ENCODE data around the gene ACTG1.

Gene ACTG1

GRCh38 chr17:81512562-81513371 lies at the start of gene ACTG1:
TSS of gene ACTG1 (minus strand) at chr17:81512799. CDS start at chr17:81512354, 445 bp downstream.
- peak; percentile 92 for DNase-seq (ENCODE audit: low read depth)

DNA sequence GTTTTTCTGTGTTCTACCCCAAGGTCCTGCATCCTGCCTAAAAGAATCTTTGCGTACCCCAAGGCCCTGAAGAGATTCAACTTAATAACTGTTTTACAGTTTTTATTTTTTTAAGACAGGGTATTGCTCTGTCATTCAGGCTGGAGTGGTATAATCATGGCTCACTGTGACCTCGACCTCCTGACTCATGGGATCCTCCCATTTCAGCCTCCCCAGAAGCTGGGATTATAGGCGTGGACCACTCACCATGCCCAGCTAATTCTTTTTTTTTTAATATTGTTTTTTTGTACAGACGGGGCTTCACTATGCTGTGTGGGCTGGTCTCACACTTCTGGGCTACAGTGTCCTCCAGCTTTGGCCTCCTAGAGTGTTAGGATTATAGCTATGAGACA lies 48.9 kb upstream of the ACTG1 start:
- DNase-seq (ENCODE audit: low read depth), result no peak

- DNase-seq (ENCODE audit: low read depth), result no peak
Observed at GRCh38 chr17:81558941-81559806, 46.6 kb upstream of the ACTG1 start.

GRCh38 chr17:81558115-81558468 lies 45.5 kb upstream of the ACTG1 start:
- DNase-seq (ENCODE audit: low read depth), result no peak

DNA sequence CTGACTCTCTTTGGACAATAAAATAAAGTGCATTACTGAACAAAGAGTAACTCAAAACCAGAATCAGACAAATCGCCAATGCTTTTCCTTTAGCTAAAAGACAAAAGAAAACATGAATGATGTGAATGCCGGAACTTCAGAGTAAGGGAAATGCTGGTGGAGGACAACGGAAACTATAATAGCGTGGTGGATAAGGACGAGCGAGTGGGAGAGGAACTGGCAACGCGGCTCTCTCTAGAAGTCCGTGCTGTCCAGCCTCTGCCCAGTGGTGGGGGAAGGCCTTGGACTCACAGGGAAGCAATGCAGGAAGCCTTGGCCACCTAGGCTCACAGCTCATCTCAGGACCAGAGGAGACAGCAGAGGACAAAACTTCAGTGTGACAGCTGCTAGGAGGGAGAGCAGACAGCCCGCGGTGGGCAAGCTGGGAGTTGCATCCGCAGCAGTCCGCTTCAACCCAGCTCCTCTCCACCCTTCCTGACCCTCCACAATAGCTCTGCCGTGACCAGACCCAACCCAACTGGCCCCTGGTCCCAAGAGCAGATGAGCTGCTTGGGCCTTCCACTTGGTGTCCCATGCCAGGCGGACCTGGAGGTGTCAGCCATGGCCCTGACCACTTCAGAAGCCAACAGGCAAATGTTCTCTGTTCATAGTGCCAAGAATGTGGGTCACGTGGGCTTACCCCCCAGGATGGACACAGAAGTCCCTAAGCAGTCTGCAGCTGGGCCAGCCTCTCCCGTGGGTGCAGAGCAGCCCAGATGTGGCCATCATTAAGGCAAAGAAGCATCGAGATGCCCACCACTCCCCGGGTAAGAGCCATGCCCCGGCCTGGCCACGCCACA lies 44.9 kb upstream of the ACTG1 start:
- no peak for DNase-seq (ENCODE audit: low read depth)

- no peak for DNase-seq (ENCODE audit: low read depth)
Observed at GRCh38 chr17:81556863-81557262, 44.3 kb upstream of the ACTG1 start.

GRCh38 chr17:81556175-81556691 lies 43.6 kb upstream of the ACTG1 start:
- DNase-seq (ENCODE audit: low read depth), result no peak

DNA sequence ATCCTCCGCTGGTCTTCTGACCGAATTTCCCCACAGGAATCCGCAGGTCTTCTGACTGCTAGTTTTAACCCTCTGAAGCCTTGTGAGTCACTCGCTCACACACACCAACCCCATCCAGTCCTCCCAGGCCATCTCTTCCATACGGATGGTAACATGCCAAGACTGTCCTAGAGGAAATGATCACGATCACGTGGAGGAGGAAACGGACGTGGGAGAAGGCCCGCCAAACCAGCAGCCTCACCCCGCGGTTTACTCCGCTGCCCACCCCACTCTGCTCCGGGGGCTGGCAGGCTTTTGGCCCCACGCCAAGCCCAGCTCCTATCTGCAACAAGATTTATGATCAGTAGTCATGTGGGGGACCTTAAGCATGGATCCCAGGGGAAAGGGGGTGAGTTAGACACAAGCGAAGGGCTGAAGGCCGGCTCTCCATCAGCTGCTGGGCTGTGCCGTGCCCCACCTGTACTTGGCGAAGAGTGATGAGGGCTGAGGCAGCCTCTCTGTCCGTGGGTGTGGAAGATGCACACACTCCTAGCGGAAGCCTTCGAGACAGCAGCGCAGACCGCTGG lies 41.1 kb upstream of the ACTG1 start:
- DNase-seq (ENCODE audit: low read depth), result no peak

DNA sequence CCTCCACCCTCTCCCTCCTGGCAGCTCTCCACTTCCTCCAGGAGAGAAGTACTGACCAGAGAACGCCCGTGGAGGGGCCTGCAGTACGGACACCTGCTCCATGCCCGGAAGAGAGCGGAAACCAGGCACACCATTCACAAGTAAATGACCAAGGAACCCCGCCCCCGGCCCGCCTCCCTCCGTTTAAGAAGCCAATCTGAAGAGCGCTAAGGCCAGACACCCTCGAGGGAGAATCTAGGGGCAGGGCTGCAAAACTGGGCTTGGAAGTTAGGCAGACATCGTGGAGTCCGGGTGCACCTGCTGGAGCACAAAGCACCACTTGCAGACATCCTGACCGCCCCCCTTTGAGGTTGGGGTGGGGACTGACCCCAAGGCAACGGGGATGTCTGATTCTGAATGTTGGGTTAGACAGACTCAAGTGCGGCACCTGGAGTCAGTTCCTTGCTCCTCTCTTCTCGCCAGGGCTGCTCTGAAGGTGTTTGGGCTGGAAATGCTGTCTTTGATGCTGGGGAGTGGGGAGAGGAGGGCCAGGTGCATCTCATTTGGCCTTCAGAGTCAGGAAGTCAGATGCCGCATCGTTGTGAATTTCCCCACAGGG lies 40.5 kb upstream of the ACTG1 start:
- DNase-seq (ENCODE audit: low read depth), result peak; percentile 74

DNA sequence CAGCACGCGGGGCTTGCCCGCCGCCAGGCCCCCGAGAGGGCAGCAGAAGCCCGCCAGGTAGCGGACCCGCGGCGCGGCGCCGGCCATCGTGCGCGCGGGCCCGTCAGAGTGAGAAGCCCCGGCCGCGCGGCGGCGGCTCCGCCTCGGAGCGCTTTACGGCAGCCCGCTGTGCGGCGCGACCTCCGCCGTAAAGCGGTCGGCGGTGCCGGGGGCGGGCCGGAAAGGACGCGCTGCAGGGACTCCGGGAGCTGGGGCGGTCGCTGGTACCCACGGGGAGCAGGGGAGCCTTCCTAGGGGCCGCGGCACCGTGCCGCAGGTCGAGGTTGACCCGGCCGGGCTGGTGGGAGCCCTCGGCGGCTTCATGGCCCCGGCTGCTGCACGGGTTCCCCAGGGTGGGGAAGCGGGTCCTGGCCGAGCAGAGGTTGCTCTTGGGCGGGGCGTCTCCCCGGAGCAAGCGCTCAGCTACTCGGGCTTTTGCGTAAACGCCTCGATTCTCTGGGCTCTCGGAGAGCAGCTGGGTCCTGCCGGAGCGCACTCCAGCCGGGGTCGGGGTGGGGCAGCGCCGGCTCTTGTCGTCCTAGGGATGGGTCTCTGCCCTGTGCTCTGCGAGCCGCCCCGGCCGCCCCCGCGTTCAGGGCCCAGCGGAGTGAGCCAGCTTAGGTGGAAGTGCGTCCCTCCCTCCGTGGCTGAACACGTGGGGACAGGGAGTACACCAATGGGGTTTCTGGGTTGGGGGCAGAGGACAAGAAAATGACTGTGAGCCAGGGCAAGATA lies 39.8 kb upstream of the ACTG1 start, which contains the start of gene FAAP100:
FAAP100 (minus strand) TSS at position 110 of the 774 bp plus-strand sequence; CDS start at position 87, 23 bp downstream.
- peak; percentile 88 for DNase-seq (ENCODE audit: low read depth)

DNA sequence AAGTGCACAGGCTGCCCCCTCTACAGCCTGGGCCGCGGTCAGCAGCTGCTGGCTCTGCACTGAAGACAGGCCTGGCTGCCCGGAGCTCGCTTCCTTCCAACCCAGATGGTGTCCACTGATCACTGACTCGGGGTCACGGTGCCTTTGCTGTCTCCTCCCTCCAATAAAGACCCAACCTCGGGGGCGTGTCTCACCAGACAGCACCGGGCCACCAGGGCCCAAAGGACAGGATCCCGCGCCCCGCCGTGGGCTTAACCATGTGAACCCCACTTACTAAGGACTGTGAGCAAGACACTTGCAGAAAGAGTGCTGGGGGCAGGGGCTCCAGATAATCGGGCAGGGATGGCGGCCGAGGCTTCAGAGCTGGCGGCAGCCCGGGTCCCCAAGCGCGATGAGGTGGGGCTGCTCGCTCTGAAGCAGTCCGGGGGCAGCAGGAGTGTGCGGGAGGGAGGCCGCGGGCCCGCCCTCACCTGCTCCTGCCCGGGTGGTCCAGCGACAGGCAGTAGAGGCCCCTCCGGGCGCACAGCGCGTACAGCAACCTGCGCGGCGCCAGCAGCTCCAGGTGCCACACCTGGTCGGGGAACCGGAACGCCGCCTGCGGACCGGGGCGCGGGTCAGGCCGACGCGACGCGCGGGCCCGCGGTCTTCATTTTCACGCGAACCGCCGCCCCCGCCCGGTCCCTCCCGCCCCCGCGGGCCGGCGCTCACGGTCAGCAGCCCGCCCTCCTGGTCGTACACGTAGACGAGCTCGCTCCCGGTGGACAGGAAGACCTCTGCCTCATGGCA lies 39.1 kb upstream of the ACTG1 start:
- no peak for DNase-seq (ENCODE audit: low read depth)

DNA sequence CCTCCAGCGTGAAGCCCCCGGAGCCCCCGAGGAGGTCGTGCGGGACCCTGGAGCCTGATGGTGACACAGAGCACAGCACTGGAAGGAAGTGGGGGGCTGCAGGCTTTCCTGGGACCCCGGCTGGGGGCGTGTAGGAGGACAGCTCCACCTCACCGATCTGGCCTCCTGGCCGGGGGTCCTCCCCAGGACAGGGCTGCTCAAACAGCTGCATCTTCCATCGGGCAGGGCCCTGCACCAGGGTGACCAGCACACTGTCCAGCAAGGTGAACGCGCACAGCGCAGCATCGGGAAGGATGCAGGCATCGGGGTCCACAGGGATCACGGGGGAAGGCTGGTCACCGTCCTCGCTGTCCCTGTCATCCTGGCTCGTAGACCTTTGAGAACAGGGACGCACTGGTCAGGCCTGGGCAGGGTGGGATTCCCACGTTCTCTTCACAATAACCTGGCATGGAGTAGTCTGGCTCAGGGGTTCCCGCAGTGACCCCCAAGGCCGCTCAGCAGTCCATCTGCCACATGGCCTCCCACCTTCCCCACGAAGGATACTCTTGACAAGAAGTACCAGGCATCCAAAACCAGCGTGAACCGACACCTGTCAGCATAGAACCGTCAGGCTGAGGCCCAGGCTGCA lies 38.3 kb upstream of the ACTG1 start:
- no peak for DNase-seq (ENCODE audit: low read depth)

DNA sequence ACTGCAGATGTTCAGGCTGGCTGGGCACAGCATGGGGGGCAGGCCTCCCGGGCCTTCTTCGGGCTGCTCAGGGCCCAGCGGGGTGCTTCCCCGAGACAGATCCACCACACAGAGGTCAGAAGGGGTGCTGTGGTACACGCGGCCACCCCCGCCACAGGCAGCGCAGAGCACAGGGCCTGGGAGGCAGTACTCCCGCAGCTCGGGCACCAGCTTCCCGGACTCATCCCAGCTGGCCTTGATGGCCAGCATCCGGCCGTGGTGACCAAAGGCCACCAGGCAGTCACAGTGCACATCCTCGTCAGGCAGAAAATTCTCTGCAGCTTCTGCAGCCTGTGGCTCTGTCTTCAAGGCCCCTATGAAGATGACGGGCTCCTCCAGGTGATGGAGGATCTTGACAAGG lies 37.7 kb upstream of the ACTG1 start:
- DNase-seq (ENCODE audit: low read depth), result no peak

DNA sequence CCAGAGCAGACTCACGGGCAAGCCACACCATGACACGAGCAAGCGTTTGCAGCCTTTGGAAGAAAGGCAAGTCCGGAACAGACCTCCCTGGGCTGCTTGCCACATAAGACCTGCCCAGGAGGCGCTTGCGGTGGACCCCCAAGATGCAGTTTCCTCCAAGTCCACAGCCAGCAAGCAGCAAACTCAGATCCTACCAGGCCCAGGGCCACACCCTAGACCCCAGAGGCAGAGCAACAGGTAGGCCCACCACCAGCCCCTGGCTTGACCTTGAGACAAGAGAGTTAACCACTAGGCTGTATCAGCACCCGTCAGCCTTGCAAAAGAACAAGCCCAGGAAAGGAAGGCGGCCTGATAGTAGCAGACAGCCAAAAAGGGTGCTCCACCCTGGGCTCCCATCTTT lies 37.2 kb upstream of the ACTG1 start:
- no peak for DNase-seq (ENCODE audit: low read depth)

DNA sequence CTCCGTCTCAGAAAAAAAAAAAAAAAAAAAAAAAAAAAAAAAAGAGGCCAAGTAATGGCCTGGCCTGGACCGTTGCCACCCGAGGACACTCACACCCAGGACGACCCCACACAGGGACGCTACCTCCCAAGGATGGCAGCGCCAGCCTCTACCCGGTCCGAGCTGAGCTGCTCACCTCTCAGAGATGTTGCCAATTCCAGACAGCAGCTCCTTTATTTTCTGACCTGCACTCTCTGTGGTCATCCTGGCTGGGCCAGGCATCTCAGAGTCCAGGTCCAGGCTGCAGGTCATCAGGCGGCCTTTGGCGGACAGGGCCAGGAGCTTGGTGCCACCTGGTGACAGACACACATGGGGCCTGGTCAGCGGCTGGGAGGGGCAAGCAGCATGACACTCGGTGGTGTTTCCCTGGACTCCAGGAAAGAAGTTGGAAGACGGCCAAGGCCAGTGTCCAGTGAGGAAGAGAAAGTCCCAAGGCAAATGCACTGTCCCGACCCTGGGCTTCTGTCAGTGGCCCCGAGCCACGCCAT lies 36.5 kb upstream of the ACTG1 start:
- DNase-seq (ENCODE audit: low read depth), result no peak

- no peak for DNase-seq (ENCODE audit: low read depth)
Observed at GRCh38 chr17:81547614-81547982, 35.0 kb upstream of the ACTG1 start.

GRCh38 chr17:81546906-81547613 lies 34.5 kb upstream of the ACTG1 start:
- DNase-seq (ENCODE audit: low read depth), result no peak
